ENCODE results near the gene DGKZ.
"Not testable (repeated sequence)": the region's sequence is repeated elsewhere in the genome, so short reads cannot be mapped to it uniquely, and the experiment has no call there.

Gene DGKZ, protein sequence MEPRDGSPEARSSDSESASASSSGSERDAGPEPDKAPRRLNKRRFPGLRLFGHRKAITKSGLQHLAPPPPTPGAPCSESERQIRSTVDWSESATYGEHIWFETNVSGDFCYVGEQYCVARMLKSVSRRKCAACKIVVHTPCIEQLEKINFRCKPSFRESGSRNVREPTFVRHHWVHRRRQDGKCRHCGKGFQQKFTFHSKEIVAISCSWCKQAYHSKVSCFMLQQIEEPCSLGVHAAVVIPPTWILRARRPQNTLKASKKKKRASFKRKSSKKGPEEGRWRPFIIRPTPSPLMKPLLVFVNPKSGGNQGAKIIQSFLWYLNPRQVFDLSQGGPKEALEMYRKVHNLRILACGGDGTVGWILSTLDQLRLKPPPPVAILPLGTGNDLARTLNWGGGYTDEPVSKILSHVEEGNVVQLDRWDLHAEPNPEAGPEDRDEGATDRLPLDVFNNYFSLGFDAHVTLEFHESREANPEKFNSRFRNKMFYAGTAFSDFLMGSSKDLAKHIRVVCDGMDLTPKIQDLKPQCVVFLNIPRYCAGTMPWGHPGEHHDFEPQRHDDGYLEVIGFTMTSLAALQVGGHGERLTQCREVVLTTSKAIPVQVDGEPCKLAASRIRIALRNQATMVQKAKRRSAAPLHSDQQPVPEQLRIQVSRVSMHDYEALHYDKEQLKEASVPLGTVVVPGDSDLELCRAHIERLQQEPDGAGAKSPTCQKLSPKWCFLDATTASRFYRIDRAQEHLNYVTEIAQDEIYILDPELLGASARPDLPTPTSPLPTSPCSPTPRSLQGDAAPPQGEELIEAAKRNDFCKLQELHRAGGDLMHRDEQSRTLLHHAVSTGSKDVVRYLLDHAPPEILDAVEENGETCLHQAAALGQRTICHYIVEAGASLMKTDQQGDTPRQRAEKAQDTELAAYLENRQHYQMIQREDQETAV

DNA sequence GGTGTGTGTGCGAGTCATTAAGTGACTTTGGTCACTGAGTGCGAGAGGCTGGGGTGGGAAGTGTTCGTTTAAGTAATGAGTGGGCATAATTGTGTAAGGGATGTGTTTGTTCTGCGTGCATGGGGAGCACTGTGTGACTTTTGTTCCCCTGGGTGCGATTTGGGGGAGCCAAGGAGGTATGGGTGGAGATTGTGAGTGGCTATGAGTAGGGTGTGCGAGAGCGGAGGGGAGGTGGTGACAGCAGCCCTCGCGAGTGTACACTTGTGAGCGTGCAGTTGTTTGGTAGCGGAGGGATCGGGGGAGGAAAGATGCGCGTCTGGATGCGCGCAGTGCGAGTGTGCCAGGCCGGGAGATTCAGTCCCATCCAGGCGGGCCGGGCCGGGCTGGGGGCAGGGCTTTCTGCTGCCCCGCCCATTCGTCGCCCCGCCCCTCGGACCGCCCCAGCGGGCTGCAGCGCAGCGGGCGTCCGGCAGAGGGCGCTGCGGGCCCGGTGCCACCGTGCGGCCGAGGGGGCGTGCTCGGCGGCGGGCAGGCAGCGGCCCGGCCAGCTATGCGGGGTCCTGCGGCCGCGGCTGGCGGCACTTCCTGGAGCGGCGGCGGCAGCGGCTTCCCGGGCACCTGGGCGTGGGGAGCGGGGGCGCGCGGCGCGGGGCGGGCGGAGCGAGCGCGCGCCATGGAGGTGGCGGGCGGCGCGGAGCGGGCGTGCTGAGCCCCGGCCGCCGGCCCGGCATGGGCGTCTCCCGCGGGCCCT lies at the start of gene DGKZ:
Gene DGKZ, plus strand, starts transcription at position 578 of the 751 bp plus-strand sequence. CDS start 197 bp downstream, outside the sequence.
- DNase-seq (ENCODE audit: low read depth): peak; percentile 78

DNA sequence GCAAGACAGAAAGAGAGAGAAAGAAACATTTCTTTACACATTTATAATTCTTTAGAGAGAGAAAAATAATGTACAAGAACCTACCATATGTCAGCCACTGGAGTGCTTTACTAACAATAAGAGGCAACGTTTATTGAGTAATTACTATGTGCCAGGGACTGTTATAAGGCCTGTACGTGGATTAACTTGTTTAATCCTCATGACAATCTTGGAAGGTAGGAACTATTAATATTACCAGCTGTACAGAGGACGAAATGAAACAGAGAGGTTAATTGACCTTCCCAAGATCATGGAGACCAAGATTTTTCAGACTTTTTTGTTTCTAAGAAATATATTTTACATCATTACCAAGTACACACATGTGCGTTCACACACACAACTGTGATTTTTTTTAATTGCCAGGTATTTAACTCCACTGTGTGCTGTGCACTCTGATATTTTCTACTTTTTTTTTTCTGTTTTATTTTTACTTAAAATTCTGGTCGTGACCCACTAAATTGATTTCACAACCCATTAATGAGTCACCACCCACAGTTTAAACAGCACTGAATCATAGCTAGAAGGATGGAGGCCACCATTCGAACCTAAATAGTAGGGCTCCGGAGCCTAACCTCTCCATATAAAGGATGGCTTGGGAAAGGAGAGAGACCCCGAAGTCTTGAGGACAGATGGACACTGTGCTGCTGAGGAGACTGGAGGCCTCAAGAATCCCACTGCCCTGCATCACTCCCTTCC lies 48.4 kb upstream of the DGKZ start:
- DNase-seq (ENCODE audit: low read depth): no peak

DNA sequence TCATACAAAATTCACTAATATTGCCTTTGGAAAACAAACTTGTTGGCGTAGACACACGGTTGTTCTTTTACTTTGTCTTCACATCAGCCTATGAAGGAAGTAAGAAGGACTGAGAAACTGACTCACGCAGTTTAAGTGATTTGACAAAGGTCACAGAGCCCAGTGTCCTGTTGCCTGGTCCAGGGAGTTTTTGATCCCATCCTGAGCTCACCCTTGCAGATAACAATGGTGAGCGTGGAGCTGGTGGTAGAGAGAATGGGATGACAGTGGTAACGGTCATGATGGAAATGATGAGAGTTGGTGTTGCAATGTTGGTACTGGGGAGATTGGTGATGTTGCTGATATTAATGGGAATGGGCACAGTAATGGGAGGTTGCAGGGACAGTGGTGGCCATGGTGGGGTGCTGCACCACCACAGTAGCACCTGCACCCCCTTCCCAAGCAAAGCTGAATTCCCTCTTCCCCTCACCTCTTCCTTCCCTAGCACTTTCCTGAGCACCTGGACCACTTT lies 47.8 kb upstream of the DGKZ start:
- DNase-seq (ENCODE audit: low read depth): no peak

DNA sequence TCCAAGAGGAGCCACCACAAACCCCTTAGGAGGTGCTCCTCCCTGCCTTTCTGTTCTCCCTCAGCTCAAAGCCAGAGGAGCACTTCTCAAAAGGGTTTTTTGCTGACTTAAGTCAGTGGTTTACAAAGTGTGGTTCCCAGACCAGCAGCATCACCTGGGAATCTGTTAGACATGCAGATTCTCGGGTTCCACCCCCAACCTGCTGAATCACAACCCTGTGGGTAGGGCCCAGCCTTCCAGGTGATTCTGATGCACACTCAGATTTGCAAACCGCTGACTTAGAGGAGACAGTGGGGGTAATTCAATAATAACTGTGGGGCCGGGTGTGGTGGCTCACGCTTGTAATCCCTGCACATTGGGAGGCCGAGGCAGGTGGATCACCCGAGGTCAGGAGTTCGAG lies 47.0 kb upstream of the DGKZ start:
- DNase-seq (ENCODE audit: low read depth): no peak

DNA sequence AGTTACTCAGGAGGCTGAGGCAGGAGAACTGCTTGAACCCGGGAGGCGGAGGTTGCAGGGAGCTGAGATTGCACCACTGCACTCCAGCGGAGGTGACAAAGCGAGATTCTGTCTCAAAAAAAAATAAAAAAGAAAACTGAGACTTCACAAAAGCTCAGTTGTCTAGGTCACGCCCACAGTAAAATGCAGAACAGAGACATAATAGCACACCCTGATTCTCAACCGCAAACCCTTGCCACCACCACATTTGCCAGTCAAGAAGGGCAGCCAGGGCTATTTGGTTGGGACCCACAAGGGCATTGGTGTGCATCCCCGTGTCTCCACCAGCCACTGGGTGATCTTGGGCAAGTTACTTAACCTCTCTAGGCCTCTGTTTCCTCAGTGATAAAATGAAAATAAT lies 44.4 kb upstream of the DGKZ start:
- DNase-seq (ENCODE audit: low read depth): no peak

DNA sequence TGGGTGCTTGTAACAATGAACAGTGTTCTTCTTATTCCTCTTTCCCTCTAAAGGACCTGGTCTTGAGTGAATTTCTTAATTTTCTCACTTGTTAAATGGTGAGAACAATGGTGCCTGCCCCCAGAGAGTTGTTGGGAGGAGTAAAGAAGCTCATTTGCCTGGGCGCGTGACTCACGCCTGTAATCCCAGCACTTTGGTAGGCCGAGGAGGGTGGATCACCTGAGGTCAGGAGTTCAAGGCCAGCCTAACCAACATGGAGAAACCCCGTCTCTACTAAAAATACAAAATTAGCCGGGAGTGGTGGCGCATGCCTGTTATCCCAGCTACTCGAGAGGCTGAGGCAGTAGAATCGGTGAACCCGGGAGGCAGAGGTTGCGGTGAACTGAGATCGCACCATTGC lies 43.2 kb upstream of the DGKZ start:
- not testable (repeated sequence) for DNase-seq (ENCODE audit: low read depth)

DNA sequence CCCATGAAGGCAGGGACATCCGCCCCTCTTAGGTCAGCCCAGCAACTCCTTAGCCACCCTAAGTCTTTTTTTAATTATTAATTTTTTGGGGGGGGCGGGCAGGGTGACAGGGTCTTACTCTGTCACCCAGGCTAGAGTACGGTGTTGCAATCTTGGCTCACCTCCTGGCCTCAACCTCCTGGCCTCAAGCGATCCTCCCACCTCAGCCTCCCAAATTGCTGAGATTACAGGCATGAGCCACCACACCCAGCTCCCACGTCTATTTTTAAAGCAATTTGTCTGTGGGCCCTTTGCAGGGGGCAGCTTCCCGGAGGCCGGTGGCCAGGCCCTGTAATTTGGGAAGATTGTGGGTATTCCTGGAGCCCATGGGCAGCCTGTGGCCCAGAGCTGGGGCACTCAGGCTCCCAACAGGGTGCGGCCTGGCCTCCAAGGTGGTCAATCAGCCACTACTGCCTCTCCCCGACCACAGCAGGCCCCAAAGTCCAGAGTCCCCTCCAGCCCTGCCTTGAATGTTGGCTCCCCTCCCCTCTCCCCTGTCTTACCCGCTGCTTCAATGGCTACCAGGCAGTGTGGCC lies 42.6 kb upstream of the DGKZ start:
- no peak for DNase-seq (ENCODE audit: low read depth)

DNA sequence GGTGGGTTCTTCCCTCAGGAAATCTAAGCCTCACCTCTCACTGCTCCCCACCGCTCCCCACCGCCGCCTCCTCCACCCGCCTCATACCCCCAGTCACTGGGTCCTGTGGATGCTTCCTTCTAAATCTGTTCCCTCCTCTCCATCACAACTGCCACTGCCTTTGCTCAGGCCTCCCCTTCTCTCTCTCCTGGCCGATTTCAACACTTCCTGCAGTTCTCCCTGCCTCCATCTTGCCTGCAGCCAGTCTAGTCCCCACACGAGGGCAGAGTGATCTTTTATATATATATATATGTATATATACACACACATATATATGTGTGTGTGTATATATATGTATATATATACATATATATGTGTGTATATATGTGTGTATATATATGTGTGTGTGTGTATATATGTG lies 42.0 kb upstream of the DGKZ start:
- DNase-seq (ENCODE audit: low read depth): no peak

DNA sequence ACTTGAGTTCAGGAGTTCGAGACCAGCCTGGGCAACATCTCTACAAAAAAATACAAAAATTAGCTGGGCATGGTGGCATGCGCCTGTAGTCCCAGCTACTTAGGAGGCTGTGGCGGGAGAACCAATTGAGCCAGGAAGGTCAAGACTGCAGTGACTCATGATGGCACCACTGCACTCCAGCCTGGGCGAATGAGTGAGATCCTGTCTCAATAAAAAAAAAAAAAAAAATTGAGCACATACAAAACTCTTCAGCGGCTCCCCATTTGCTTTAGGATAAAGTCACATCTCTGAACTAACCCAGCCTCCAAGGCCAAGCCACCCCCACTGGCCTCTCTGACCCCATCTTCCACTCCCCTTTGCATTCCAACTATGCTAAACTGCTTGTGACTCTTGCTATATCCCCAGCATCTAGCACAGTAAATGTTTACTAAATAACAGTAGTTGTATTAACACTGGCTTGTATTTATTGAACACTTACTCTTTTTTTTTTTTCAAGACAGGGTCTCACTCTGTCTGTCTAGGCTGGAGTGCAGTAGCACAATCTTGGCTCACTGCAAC lies 40.9 kb upstream of the DGKZ start:
- DNase-seq (ENCODE audit: low read depth): no peak

DNA sequence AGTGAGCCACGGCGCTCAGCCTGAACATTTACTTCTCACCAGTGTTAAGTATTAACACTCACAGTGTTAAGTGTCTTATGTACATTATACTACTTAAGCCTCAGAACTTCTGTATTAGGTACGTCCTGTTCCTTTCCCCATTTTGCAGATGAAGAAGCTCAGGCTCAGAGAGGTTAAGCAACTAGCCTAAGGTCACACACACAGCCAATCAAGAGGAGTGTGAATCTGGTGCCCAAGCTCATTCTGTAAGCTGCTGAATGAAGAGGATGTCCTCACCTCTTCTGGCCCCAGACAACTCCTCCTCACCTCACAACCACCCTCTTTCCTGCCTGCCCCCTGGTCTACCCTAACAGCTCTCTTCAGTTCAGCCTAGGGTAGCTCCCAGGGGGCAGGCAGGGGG lies 39.9 kb upstream of the DGKZ start:
- no peak for DNase-seq (ENCODE audit: low read depth)

DNA sequence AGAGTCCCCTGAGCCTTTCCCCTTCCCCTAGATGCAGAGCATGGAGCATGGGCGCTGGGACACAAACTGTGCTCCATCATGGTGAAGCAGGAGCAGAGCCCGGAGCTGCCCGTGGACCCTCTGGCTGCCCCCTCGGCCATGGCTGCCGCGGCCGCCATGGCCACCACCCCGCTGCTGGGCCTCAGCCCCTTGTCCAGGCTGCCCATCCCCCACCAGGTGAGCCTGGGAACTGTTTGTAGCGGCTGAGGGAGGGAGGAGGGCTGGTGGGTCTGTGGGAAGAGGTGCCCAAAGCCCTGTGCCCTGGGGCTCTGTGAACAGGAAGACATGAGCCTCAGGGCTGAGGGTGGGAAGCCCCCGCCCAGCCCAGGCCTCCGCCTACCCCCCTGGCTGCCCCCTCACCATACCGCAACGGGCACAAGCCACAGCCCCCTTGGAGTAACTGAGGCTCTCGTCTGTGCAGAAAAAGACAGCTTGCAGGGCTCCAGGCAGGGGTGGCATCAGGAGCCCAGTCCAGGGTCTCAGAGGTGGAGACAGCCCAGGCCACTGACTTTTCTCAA lies 39.4 kb upstream of the DGKZ start:
- no peak for DNase-seq (ENCODE audit: low read depth)

DNA sequence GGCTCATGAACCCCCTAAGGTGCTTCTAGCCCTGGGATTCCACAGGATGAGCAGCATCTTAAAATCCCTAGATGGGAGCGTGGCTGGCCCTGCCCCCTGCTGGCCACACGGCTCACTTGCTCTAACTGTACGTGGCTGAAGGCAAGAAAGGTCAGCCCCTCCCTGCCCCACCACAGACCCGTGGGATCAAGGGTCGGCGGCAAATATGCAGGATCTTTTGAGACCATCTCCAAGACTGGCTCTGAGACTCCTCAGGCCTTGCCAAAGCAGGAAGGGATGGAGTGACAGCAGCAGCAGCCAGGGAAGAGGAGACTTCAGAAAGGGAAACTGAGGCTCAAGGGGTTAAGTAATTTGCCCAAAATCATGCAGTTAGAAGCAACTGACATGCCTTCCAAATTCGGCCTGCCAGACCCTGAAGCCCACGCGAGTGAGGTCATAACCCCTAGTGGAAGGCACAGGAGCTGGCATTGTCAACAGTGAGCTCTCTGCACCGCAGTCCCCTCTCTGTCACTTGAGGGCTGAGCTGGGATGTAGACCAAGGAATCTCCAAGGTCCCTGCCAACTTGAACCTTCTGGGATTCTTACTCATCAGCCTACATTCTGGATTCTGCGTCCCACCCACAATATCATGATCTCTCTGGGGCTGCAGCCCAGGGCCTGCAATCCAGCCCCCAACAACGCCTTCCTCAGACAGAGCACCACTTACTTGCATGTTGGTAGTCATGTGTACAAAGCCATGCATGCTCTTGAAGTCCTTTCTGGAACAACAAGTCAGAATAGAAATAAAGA lies 38.4 kb upstream of the DGKZ start:
- DNase-seq (ENCODE audit: low read depth): peak; percentile 46

DNA sequence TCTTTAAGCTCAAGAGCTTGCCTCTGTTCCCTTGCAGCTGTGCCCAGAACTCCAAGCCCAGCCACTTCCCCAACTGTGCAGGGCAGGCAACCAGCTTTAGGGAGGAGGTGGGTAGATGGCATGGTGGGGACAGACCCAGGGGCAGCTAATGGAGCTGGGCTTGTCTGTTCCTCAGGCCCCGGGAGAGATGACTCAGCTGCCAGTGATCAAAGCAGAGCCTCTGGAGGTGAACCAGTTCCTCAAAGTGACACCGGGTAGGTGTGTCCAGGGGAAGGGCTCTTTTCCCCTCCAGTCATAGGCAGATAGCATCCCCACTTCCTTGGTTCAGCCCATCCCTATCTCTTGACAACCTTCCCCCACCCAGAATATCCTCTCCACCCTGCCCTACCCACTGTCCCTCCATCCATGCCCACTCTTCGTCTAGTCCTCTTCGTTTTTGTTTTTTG lies 37.4 kb upstream of the DGKZ start:
- no peak for DNase-seq (ENCODE audit: low read depth)

DNA sequence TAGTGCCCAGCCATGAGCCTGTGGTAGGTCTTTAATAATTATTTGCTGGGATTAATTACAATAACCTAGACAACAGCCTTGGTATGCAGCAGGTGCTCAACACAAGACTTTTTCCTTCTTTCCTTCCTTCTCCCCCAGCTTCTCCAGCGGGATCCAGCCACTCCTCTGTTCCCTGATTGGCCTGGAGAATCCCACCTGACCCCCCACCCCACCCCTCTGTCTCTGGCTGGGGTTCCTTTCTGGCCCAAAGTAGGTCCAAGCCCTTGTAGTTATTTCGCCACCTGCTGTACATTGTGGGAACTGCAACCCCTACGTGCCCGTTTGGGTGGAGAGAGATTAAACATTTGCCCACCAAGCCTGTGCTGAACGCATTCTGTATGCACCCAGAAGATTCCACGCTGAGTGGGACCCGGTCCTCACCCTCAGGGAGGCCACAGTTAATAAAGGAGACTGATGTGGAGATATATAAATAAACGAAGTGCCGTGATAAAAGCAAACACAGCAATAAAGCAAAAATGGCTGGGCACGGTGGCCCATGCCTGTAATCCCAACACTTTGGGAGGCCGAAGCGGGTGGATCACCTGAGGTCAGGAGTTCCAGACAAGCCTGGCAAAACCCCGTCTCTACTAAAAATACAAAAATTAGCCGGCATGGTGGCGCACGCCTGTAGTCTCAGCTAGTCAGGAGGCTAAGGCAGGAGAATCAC lies 32.1 kb upstream of the DGKZ start:
- DNase-seq (ENCODE audit: low read depth): peak; percentile 68

DNA sequence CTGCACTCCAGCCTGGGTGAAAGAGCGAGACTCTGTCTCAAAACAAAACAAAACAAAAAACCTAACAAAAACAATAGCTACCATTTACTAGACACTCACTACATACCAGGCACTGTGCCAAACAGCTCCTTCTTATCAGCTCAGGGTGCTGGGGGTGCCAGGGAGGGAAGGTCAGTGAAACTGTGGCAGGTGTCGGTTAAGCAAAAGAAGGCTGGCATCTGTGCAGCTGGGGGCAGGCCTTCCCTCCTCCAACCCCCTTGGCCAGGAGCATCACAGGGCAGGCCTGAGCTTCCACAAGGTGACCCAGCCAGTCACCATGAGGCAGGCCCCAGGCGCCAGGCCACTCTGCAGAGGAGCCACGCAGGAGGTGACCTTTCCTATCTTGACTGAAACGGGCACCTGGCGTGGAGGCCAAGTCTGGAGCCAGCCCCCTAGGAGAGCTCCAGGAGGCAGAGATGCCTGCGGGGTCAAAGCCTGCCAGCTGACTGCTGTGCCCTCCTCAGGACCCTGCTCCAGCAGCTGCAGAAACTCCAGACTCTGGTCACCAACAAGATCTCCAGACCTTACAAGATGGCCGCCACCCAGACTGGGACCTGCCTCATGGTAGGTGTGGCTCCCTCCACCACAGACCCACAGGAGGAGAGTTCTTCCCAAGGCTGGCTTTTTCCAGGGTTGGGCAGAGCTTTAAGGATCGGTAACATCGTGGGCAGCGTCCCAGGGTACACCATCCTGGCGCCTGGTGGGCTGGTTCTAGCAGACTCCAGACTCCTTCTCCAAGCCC lies 31.3 kb upstream of the DGKZ start:
- DNase-seq (ENCODE audit: low read depth): no peak

DNA sequence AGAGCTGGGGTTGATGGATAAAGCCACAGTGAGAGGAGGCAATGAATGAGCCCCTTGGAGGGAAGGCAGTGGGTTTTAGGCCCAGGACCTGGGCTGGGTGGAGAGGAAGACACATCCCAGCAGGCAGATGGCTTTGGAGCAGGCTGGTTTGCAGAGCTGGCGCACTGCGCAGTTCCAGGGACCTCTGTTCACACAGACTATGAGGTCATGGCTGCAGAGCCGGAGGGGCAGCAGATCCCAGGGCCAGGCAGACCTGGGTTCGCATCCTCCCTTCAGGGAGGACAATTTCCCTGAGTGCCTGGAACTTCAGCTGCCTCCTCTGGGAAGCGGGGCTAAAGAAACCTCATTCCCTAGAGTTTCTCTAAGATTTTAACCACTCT lies 28.2 kb upstream of the DGKZ start:
- DNase-seq (ENCODE audit: low read depth): no peak

DNA sequence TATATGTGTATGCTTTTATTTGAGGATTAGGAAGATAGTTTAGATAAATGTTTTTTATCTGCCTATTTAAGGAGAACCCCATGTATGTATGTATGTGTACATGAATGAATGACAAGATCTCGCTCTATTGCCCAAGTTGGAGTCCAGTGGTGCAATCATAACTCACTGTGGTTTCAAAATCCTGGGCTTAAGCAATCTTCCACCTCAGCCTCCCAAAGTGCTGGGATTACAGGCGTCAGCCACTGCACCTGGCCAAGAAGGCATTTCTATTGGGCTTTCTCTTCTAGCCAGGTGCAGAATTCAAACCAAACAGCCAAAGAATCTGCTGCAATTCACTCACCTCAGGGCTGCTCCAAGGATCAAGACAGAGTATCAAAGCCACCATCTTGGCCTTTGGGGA lies 25.5 kb upstream of the DGKZ start:
- DNase-seq (ENCODE audit: low read depth): no peak

DNA sequence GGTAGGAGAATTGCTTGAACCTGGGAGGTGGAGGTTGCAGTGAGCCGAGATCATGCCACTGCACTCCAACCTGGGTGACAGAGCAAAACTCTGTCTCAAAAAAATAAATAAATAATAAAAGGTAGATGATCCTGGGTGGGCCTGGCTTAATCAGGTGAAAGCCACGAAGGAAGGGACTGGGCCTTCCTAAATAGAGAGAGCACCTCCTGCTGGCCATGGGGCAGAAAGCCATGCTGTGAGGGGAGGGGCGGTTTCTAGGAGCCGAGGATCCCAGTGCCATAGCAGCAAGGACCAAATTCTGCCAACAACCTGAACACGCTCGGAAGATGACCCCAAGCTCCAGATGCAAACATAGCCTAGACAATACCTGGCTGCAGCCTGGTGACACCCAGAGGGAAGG lies 24.5 kb upstream of the DGKZ start:
- DNase-seq (ENCODE audit: low read depth): no peak

All from activated gamma-delta T cell treated with anti-CD3 and anti-CD28 coated beads, Interleukin-2, amount 50 U/mL, for 16 hours (primary cell).